Neural cell (in vitro differentiated cells): ENCODE data around the gene PALB2. TPM values are rescaled to one million over a fixed set of nuclear protein-coding genes. Genes with fewer than 3 reads are reported as not detected.

Experiments used
- H2AFZ ChIP-seq: fragments of 200-600, 300-800 bp; sonication (generic), shearing (Covaris generic); 2 replicates; pipeline ENCODE4 v1.6.0; 2014; ENCODE audit warnings: low read depth, mild to moderate bottlenecking, antibody characterized with exemption, low read length, moderate library complexity
- H3F3A ChIP-seq: fragments of 200-600 bp; shearing (Covaris generic); 2 replicates; pipeline ENCODE4 v1.6.1; 2016; ENCODE audit warnings: mild to moderate bottlenecking, moderate library complexity, mixed read lengths, antibody characterized with exemption, low read length; ENCODE audit not compliant: insufficient read depth, poor library complexity, severe bottlenecking
- H3K27ac ChIP-seq: fragments of 200-600, 300-800 bp; sonication (generic), shearing (Covaris generic); 2 replicates; pipeline ENCODE4 v1.5.1; 2014; ENCODE audit warnings: mild to moderate bottlenecking, low read length, moderate library complexity
- H3K27me3 ChIP-seq: fragments of 300-800, 200-600 bp; sonication (generic), shearing (Covaris generic); 2 replicates; pipeline ENCODE4 v1.6.0; 2014; ENCODE audit warnings: mild to moderate bottlenecking, low read depth, low read length, moderate library complexity; ENCODE audit not compliant: insufficient read depth
- H3K36me3 ChIP-seq: fragments of 300-800, 200-600 bp; sonication (generic), shearing (Covaris generic); 2 replicates; pipeline ENCODE4 v1.5.1; 2014; ENCODE audit warnings: mild to moderate bottlenecking, antibody characterized with exemption, low read length, moderate library complexity; ENCODE audit not compliant: insufficient read depth
- H3K4me2 ChIP-seq: fragments of 300-800, 200-600 bp; sonication (generic), shearing (Covaris generic); 2 replicates; pipeline ENCODE4 v1.6.0; 2014; ENCODE audit warnings: mild to moderate bottlenecking, low read length
- H3K4me3 ChIP-seq: fragments of 300-800, 200-600 bp; sonication (generic), shearing (Covaris generic); 2 replicates; pipeline ENCODE4 v1.5.1; 2014; ENCODE audit warnings: mild to moderate bottlenecking, low read length, moderate library complexity
- H3K79me2 ChIP-seq: fragments of 200-600 bp; shearing (Covaris generic); replicated peaks from 2 replicates; pipeline ENCODE4 v1.6.0; 2014; ENCODE audit warnings: mild to moderate bottlenecking, low read length, moderate library complexity; ENCODE audit not compliant: insufficient read depth
- H3K9ac ChIP-seq: fragments of 300-800, 200-600 bp; sonication (generic), shearing (Covaris generic); 2 replicates; pipeline ENCODE4 v1.6.1; 2016; ENCODE audit warnings: mild to moderate bottlenecking, low read length, mixed read lengths
- H3K9me2 ChIP-seq: fragments of 200-600 bp; shearing (Covaris generic); 2 replicates; pipeline ENCODE4 v1.6.1; 2016; ENCODE audit warnings: mild to moderate bottlenecking, low read length, mixed read lengths; ENCODE audit not compliant: insufficient read depth
- H3K9me3 ChIP-seq: fragments of 200-600, 300-800 bp; sonication (generic), shearing (Covaris generic); 2 replicates; pipeline ENCODE4 v1.6.1; 2016; ENCODE audit warnings: mild to moderate bottlenecking, mixed run types, low read length, moderate library complexity, mixed read lengths
- H4K20me1 ChIP-seq: fragments of 200-600 bp; shearing (Covaris generic); 2 replicates; pipeline ENCODE4 v1.6.1; 2016; ENCODE audit warnings: mild to moderate bottlenecking, mixed run types; ENCODE audit not compliant: insufficient read depth
- EP300 ChIP-seq: fragments of 450-650 bp; conservative IDR thresholded peaks from 2 replicates; pipeline ENCODE4 v1.6.1; 2014; ENCODE audit warnings: antibody characterized with exemption, mild to moderate bottlenecking, moderate library complexity; ENCODE audit not compliant: poor library complexity, severe bottlenecking
- EZH2 ChIP-seq: fragments of 200-600, 300-800 bp; shearing (Covaris generic), sonication (generic); IDR thresholded peaks from 2 replicates; pipeline ENCODE4 v1.6.1; 2014; ENCODE audit warnings: antibody characterized with exemption, low read length, borderline replicate concordance, mild to moderate bottlenecking; ENCODE audit not compliant: insufficient read depth, poor library complexity, severe bottlenecking
- MXI1 ChIP-seq: fragments of 450-650 bp; conservative IDR thresholded peaks from 2 replicates; pipeline ENCODE4 v1.6.1; 2014; ENCODE audit warnings: antibody characterized with exemption, mild to moderate bottlenecking; ENCODE audit not compliant: poor library complexity, severe bottlenecking
- POLR2AphosphoS5 ChIP-seq: IDR thresholded peaks from 2 replicates; pipeline ENCODE4 v1.6.1; 2012
- RAD21 ChIP-seq: fragments of 450-650 bp; conservative IDR thresholded peaks from 2 replicates; pipeline ENCODE4 v1.6.1; 2014; ENCODE audit warnings: antibody characterized with exemption, mild to moderate bottlenecking, moderate library complexity
- REST ChIP-seq: IDR thresholded peaks from 2 replicates; pipeline ENCODE4 v1.6.1; 2012; ENCODE audit warnings: borderline replicate concordance
- SMC3 ChIP-seq: fragments of 450-650 bp; conservative IDR thresholded peaks from 2 replicates; pipeline ENCODE4 v1.6.1; 2014; ENCODE audit warnings: antibody characterized with exemption, mild to moderate bottlenecking, moderate library complexity; ENCODE audit not compliant: poor library complexity
- TAF1 ChIP-seq: IDR thresholded peaks from 2 replicates; pipeline ENCODE4 v1.6.1; 2012; ENCODE audit warnings: low read depth
- polyA plus RNA-seq: library from polyadenylated mRNA; depleted of rRNA; stranded (reverse); fragments of >200 nt; gene quantifications from 2 replicates; pipeline ENCODE4 v1.2.3, GENCODE V29; 2014
- TF ChIP-seq, protein P1 (sequence below): fragments of 450-650 bp; IDR thresholded peaks from 2 replicates; pipeline ENCODE4 v1.5.1; 2014; ENCODE audit warnings: antibody characterized with exemption, mild to moderate bottlenecking, moderate library complexity; ENCODE audit not compliant: poor library complexity, severe bottlenecking

Gene PALB2
- polyA plus RNA-seq, 1 donor from 2014 or later: 6.5 TPM

- H3K36me3 ChIP-seq: peaks cover 10% of the 10 kb centered on the region
- H3K27ac ChIP-seq: no peak overlapping the region
- no peak overlapping the region for H3K9ac ChIP-seq
- no peaks in the 10 kb centered on the region for H3K27me3 ChIP-seq
- no peaks in the 10 kb centered on the region for H3K9me3 ChIP-seq
- TF ChIP-seq RAD21 (no peak), REST (no peak), EP300 (no peak), MXI1 (no peak), POLR2AphosphoS5 (no peak), SMC3 (no peak)
- H3K4me2 ChIP-seq: no peak overlapping the region
- no peak overlapping the region for H3K4me3 ChIP-seq
- no peak overlapping the region for H2AFZ ChIP-seq
- no peaks in the 10 kb centered on the region for H4K20me1 ChIP-seq
- no peaks in the 10 kb centered on the region for H3K79me2 ChIP-seq
- no peaks in the 10 kb centered on the region for H3F3A ChIP-seq
- H3K9me2 ChIP-seq: no peaks in the 10 kb centered on the region
These were observed 63.6 kb downstream of the PALB2 start for GRCh38 chr16:23577493-23577892.

DNA sequence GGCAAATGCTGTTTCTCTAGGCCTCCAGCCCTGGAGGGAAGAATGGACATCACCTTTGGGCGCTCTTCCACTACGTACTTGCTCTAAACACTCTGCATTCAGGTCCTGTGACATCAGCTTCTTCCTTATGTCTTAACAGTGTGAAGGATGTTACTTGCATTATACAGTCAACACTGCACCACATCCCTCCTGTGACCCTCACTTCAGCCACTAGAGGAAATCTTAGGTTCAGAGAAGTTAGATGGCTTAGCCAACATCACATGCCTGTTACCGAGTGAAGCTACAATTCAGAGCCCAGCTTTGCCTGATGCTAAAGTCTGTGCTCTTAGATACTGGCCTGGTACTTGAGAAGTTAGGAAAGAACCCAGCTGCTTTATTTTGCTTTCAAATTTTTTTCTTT, 65.3 kb downstream of the PALB2 start:
- H4K20me1 ChIP-seq: no peaks in the 10 kb centered on the region
- H3K4me2 ChIP-seq: no peak overlapping the region
- no peak overlapping the region for H3K4me3 ChIP-seq
- H2AFZ ChIP-seq: no peak overlapping the region
- H3K36me3 ChIP-seq: peaks cover 7% of the 10 kb centered on the region
- H3K79me2 ChIP-seq: no peaks in the 10 kb centered on the region
- TF ChIP-seq EZH2 (no peak), POLR2AphosphoS5 (no peak), MXI1 (no peak), RAD21 (no peak), EP300 (no peak), TAF1 (no peak)
- H3K27me3 ChIP-seq: no peaks in the 10 kb centered on the region
- no peak overlapping the region for H3K27ac ChIP-seq
- H3K9ac ChIP-seq: no peak overlapping the region
- H3K9me2 ChIP-seq: no peaks in the 10 kb centered on the region
- no peaks in the 10 kb centered on the region for H3F3A ChIP-seq
- no peaks in the 10 kb centered on the region for H3K9me3 ChIP-seq

GRCh38 chr16:23573817-23574216, 67.3 kb downstream of the PALB2 start:
- Histone ChIP-seq H3K9me2 (no peaks in the 10 kb centered on the region), H3K27ac (no peak overlapping the region), H3K27me3 (no peaks in the 10 kb centered on the region), H3F3A (no peaks in the 10 kb centered on the region), H3K4me3 (no peak overlapping the region), H4K20me1 (no peaks in the 10 kb centered on the region), H3K4me2 (no peak overlapping the region), H3K36me3 (peaks cover 3% of the 10 kb centered on the region), H3K9me3 (no peaks in the 10 kb centered on the region), H3K79me2 (no peaks in the 10 kb centered on the region), H3K9ac (no peak overlapping the region), H2AFZ (no peak overlapping the region)
- TF ChIP-seq, protein P1, sequence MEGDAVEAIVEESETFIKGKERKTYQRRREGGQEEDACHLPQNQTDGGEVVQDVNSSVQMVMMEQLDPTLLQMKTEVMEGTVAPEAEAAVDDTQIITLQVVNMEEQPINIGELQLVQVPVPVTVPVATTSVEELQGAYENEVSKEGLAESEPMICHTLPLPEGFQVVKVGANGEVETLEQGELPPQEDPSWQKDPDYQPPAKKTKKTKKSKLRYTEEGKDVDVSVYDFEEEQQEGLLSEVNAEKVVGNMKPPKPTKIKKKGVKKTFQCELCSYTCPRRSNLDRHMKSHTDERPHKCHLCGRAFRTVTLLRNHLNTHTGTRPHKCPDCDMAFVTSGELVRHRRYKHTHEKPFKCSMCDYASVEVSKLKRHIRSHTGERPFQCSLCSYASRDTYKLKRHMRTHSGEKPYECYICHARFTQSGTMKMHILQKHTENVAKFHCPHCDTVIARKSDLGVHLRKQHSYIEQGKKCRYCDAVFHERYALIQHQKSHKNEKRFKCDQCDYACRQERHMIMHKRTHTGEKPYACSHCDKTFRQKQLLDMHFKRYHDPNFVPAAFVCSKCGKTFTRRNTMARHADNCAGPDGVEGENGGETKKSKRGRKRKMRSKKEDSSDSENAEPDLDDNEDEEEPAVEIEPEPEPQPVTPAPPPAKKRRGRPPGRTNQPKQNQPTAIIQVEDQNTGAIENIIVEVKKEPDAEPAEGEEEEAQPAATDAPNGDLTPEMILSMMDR: no peak
- no peak for TF ChIP-seq REST
- no peak for TF ChIP-seq RAD21
- TF ChIP-seq EP300: no peak
